HepG2 (cell line): ENCODE results near the gene CA14. TPM values are rescaled to one million over a fixed set of nuclear protein-coding genes. Genes with fewer than 3 reads are reported as not detected.

Source experiments
- ARNT ChIP-seq: fragments of 450-650 bp; IDR thresholded peaks from 2 replicates; pipeline ENCODE4 v1.6.1; 2017
- CENPT ChIP-seq: sonication (generic); formaldehyde crosslinking; IDR thresholded peaks from 2 replicates; pipeline ENCODE4 v1.8.0; 2022; ENCODE audit warnings: low read depth, mild to moderate bottlenecking, moderate library complexity, missing genetic modification reagents
- GFI1 ChIP-seq: sonication (generic); formaldehyde crosslinking; IDR thresholded peaks from 2 replicates; pipeline ENCODE4 v1.5.0; 2020; ENCODE audit warnings: missing genetic modification reagents, mild to moderate bottlenecking, borderline replicate concordance
- IKZF1 ChIP-seq: fragments of 450-650 bp; IDR thresholded peaks from 2 replicates; pipeline ENCODE4 v1.7.1; 2016
- KDM2A ChIP-seq: sonication (generic); formaldehyde crosslinking; IDR thresholded peaks from 2 replicates; pipeline ENCODE4 v1.4.0; 2020; ENCODE audit warnings: low read depth, missing genetic modification reagents, borderline replicate concordance
- LBX2 ChIP-seq: sonication (generic); formaldehyde crosslinking; IDR thresholded peaks from 2 replicates; pipeline ENCODE4 v1.5.0; 2020; ENCODE audit warnings: missing genetic modification reagents, mild to moderate bottlenecking, borderline replicate concordance
- LCORL ChIP-seq, 2 experiments: fragments of 450-650 bp in 1 of 2; sonication (generic) in 1 of 2; formaldehyde crosslinking in 1 of 2; IDR thresholded peaks; 2 replicates each; pipeline versions ENCODE4 v1.5.0 to v1.6.1; 2017 to 2020; ENCODE audit warnings: antibody characterized with exemption in 1 of 2, missing genetic modification reagents in 1 of 2
- MZF1 ChIP-seq: sonication (generic); formaldehyde crosslinking; IDR thresholded peaks from 2 replicates; pipeline ENCODE4 v1.8.1; 2023; ENCODE audit warnings: mild to moderate bottlenecking, missing genetic modification reagents, borderline replicate concordance
- NCOA1 ChIP-seq: sonication (generic); formaldehyde crosslinking; IDR thresholded peaks from 2 replicates; pipeline ENCODE4 v1.9.0; 2021; ENCODE audit warnings: missing genetic modification reagents
- SMAD3 ChIP-seq: sonication (generic); formaldehyde crosslinking; IDR thresholded peaks from 2 replicates; pipeline ENCODE4 v1.4.0; 2020; ENCODE audit warnings: missing genetic modification reagents
- SNRNP70 ChIP-seq: fragments of 200-400 bp; formaldehyde crosslinking; IDR thresholded peaks from 2 replicates; pipeline ENCODE4 v1.6.1; 2017; ENCODE audit warnings: mild to moderate bottlenecking, low read depth, low read length, moderate library complexity
- STAG1 ChIP-seq: sonication (generic); formaldehyde crosslinking; IDR thresholded peaks from 2 replicates; pipeline ENCODE4 v1.4.0; 2020; ENCODE audit warnings: missing genetic modification reagents
- U2AF2 ChIP-seq: fragments of 200-400 bp; formaldehyde crosslinking; IDR thresholded peaks from 2 replicates; pipeline ENCODE4 v1.6.1; 2017; ENCODE audit warnings: low read depth, mild to moderate bottlenecking, low read length
- ZFP36L1 ChIP-seq: sonication (generic); formaldehyde crosslinking; IDR thresholded peaks from 2 replicates; pipeline ENCODE4 v1.8.0; 2022; ENCODE audit warnings: mild to moderate bottlenecking, missing genetic modification reagents, moderate library complexity
- ZNF124 ChIP-seq: sonication (generic); formaldehyde crosslinking; IDR thresholded peaks from 2 replicates; pipeline ENCODE4 v1.4.0; 2020; ENCODE audit warnings: missing genetic modification reagents
- ZNF136 ChIP-seq: sonication (generic); formaldehyde crosslinking; IDR thresholded peaks from 2 replicates; pipeline ENCODE4 v1.8.1; 2022; ENCODE audit warnings: low read depth, mild to moderate bottlenecking, moderate library complexity, missing genetic modification reagents
- ZNF569 ChIP-seq: sonication (generic); formaldehyde crosslinking; IDR thresholded peaks from 2 replicates; pipeline ENCODE4 v1.5.0; 2020; ENCODE audit warnings: mild to moderate bottlenecking, missing genetic modification reagents, moderate library complexity, borderline replicate concordance
- ZNF670 ChIP-seq: sonication (generic); formaldehyde crosslinking; IDR thresholded peaks from 2 replicates; pipeline ENCODE4 v1.8.0; 2022; ENCODE audit warnings: mild to moderate bottlenecking, missing genetic modification reagents, borderline replicate concordance
- ZNF747 ChIP-seq: sonication (generic); formaldehyde crosslinking; IDR thresholded peaks from 2 replicates; pipeline ENCODE4 v1.8.1; 2023; ENCODE audit warnings: missing genetic modification reagents, mild to moderate bottlenecking, borderline replicate concordance
- polyA plus RNA-seq, 8 experiments: library from polyadenylated mRNA; depleted of rRNA in 3 of 8; stranded (reverse) in 7 of 8; unstranded in 1 of 8; fragments of >200 nt; fragmentation: Illumina TruSeq in 4 of 8; extraction: Trizol in 4 of 8; gene quantifications; 2 replicates each; pipeline versions ENCODE4 v1.2.1 to v1.2.3, GENCODE V29; 2011 to 2016; ENCODE audit warnings: low read depth in 4 of 8, missing spikeins in 1 of 8, mixed read lengths in 1 of 8; ENCODE audit not compliant: insufficient read depth in 1 of 8
- total RNA-seq, 5 experiments: library from RNA; depleted of rRNA; stranded (reverse); fragments of >200 nt; fragmentation: Illumina TruSeq; extraction: Trizol; gene quantifications; 2 replicates each; pipeline ENCODE4 v1.2.3, GENCODE V29; 2016; ENCODE audit warnings: low read depth in 1 of 5
- TF ChIP-seq, protein P1 (sequence below): sonication (generic); formaldehyde crosslinking; IDR thresholded peaks from 2 replicates; pipeline ENCODE4 v1.5.0; 2020; ENCODE audit warnings: mild to moderate bottlenecking, missing genetic modification reagents, borderline replicate concordance
- TF ChIP-seq, protein P2 (sequence below): IDR thresholded peaks from 2 replicates; pipeline ENCODE4 v1.4.0; 2020; ENCODE audit warnings: mild to moderate bottlenecking, missing genetic modification reagents

CA14 gene
- total and polyA plus RNA-seq, 2 of the 13 experiments (the other 11 are each of a cell fraction or from before 2014, with no cell fraction given) = 2.4 to 8.5 TPM

- TF ChIP-seq, protein P1, sequence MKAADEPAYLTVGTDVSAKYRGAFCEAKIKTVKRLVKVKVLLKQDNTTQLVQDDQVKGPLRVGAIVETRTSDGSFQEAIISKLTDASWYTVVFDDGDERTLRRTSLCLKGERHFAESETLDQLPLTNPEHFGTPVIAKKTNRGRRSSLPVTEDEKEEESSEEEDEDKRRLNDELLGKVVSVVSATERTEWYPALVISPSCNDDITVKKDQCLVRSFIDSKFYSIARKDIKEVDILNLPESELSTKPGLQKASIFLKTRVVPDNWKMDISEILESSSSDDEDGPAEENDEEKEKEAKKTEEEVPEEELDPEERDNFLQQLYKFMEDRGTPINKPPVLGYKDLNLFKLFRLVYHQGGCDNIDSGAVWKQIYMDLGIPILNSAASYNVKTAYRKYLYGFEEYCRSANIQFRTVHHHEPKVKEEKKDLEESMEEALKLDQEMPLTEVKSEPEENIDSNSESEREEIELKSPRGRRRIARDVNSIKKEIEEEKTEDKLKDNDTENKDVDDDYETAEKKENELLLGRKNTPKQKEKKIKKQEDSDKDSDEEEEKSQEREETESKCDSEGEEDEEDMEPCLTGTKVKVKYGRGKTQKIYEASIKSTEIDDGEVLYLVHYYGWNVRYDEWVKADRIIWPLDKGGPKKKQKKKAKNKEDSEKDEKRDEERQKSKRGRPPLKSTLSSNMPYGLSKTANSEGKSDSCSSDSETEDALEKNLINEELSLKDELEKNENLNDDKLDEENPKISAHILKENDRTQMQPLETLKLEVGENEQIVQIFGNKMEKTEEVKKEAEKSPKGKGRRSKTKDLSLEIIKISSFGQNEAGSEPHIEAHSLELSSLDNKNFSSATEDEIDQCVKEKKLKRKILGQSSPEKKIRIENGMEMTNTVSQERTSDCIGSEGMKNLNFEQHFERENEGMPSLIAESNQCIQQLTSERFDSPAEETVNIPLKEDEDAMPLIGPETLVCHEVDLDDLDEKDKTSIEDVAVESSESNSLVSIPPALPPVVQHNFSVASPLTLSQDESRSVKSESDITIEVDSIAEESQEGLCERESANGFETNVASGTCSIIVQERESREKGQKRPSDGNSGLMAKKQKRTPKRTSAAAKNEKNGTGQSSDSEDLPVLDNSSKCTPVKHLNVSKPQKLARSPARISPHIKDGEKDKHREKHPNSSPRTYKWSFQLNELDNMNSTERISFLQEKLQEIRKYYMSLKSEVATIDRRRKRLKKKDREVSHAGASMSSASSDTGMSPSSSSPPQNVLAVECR = peak; percentile 29; the same call in 1 of the 2 replicates
- TF ChIP-seq ZNF747 (CRISPR knock-in tag) = no peak
- no peak for TF ChIP-seq LBX2 (CRISPR knock-in tag)
- TF ChIP-seq IKZF1 = no peak
- TF ChIP-seq NCOA1 = no peak
- TF ChIP-seq SMAD3 (CRISPR knock-in tag) = no peak
- TF ChIP-seq ZFP36L1 (CRISPR knock-in tag) = no peak
- no peak for TF ChIP-seq GFI1 (CRISPR knock-in tag)
- TF ChIP-seq, protein P2, sequence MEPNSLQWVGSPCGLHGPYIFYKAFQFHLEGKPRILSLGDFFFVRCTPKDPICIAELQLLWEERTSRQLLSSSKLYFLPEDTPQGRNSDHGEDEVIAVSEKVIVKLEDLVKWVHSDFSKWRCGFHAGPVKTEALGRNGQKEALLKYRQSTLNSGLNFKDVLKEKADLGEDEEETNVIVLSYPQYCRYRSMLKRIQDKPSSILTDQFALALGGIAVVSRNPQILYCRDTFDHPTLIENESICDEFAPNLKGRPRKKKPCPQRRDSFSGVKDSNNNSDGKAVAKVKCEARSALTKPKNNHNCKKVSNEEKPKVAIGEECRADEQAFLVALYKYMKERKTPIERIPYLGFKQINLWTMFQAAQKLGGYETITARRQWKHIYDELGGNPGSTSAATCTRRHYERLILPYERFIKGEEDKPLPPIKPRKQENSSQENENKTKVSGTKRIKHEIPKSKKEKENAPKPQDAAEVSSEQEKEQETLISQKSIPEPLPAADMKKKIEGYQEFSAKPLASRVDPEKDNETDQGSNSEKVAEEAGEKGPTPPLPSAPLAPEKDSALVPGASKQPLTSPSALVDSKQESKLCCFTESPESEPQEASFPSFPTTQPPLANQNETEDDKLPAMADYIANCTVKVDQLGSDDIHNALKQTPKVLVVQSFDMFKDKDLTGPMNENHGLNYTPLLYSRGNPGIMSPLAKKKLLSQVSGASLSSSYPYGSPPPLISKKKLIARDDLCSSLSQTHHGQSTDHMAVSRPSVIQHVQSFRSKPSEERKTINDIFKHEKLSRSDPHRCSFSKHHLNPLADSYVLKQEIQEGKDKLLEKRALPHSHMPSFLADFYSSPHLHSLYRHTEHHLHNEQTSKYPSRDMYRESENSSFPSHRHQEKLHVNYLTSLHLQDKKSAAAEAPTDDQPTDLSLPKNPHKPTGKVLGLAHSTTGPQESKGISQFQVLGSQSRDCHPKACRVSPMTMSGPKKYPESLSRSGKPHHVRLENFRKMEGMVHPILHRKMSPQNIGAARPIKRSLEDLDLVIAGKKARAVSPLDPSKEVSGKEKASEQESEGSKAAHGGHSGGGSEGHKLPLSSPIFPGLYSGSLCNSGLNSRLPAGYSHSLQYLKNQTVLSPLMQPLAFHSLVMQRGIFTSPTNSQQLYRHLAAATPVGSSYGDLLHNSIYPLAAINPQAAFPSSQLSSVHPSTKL = 0 out of 2 replicates have a peak, but pooled peaks have one; percentile 33
- TF ChIP-seq ZNF124 (CRISPR knock-in tag) = no peak
- no peak for TF ChIP-seq MZF1 (CRISPR knock-in tag)
- TF ChIP-seq U2AF2 = no peak
- no peak for TF ChIP-seq KDM2A
- TF ChIP-seq ZNF670 (CRISPR knock-in tag) = no peak
- no peak for TF ChIP-seq ZNF136 (CRISPR knock-in tag)
- TF ChIP-seq STAG1 (CRISPR knock-in tag) = no peak
- no peak for TF ChIP-seq SNRNP70
- TF ChIP-seq LCORL (IDR thresholded peaks at IDR 0.05) = no peak
- TF ChIP-seq LCORL (CRISPR knock-in tag; IDR thresholded peaks at IDR 0.05) = peak; percentile 91
- no peak for TF ChIP-seq ARNT
- TF ChIP-seq CENPT (CRISPR knock-in tag) = no peak
- no peak for TF ChIP-seq ZNF569 (CRISPR knock-in tag)
Observed at GRCh38 chr1:150259758-150260669, 2.4 kb downstream of the CA14 start (continued).
